GM18909 (cell line): Measurements from ENCODE around the gene VAX1.
"Not testable (repeated sequence)": the region's sequence is repeated elsewhere in the genome, so short reads cannot be mapped to it uniquely, and the experiment has no call there.

Experiments used
- ATAC-seq: cut with Tn5 transposase; IDR thresholded peaks from one replicate; pipeline ENCODE4 v1.9.1; 2021; ENCODE audit warnings: mild to moderate bottlenecking; ENCODE audit not compliant: unreplicated experiment, poor library complexity

VAX1 gene

DNA sequence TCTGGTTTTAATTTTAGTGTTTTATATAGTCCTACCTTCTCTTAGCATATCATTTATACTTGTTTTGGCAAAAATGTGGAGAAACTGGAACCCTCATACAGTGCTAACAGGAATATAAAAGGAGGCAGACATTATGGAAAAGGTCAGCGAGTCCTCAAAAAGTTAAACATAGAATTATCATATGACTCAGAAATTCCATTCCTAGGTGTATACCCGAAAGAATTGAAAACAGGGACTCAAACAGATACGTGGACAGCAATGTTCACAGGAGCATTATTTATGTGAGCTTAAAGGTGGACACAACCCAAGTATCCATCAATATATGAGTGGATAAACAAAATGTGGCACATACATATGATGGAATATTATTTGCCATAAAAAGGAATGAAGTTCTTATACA, 51.5 kb downstream of the VAX1 start:
- no peak for ATAC-seq

DNA sequence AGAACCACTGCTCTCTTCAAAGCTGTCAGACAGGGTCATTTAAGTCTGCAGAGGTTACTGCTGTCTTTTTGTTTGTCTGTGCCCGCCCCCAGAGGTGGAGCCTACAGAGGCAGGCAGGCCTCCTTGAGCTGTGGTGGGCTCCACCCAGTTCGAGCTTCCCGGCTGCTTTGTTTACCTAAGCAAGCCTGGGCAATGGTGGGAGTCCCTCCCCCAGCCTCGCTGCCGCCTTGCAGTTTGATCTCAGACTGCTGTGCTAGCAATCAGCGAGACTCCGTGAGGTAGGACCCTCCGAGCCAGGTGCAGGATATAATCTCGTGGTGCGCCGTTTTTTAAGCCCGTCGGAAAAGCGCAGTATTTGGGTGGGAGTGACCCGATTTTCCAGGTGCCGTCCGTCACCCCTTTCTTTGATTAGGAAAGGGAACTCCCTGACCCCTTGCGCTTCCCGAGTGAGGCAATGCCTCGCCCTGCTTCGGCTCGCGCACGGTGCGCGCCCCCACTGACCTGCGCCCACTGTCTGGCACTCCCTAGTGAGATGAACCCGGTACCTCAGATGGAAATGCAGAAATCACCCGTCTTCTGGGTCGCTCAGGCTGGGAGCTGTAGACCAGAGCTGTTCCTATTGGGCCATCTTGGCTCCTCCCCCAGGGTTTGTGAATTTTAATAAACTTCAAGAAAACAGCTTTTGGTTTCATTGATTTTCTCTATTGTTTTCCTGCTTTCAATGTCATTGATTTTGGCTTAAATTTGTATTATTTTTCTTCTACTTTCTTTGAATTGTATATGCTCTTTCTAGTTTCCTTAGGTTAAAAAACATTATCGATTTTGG, 53.4 kb downstream of the VAX1 start:
- ATAC-seq: not testable (repeated sequence)
